ENCODE results near the gene ZSWIM6.

The ZSWIM6 gene

DNA sequence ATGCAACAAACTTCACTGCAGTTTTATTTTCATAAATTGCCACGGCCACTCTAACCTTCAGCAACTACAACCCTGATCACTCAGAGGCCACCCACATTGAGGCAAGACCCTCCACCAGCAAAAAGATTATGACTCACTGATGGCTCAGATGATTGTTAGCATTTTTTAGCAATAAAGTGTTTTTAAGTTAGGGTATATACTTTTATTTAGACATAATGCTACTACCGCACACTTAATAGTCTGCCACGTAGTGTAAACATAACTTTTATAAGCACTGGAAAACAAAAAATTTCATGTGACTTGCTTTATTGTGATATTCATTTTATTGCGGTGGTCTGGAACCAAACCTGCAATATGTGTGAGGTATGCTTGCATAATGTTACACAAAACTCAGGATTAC is 257.9 kb downstream of the ZSWIM6 start:
- intact Hi-C loops (cut with DNase I): no loop called here
- DNase-seq: no peak

DNA sequence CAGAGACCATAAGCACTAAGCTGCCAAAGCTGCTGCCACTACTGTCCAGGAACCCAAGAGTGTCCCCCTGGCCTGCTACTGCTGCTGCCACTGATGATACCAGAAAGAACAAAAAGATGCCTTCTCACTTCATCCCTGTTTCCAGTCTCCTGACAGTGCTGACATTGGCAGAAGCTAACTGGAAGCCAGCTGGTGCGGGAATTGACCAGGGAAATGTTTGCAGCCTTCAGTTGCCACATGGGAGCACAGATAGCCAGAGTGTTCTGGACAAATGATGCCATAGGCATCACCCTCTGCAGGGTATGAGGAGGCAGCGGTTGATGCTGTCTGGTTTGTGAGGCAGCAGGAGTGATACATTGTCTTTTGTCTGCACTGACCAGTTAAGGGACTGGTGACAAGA is 258.4 kb downstream of the ZSWIM6 start:
- DNase-seq: peak in 5 of 42 donors; percentile 8 to 61 (median 26)
- intact Hi-C loops (cut with DNase I): no loop called here

DNA sequence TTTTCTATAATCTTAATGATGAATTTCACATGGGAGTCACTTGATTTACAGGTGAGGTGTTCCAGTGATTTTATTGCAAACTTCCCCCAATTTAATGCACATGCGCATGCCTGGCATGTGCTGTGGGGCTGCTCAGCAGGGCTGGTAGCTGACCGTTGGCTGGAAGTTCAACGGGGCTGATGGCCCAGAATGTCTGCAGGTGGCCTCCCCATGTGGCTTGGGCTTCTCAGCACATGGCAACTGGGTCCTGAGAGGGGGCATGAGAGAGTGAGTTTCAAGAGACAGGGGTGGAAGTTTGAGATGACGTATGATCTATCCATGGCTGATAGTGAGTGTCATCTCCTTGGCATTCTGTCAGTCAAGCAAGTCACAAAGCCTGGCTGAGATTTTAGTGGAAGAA is 259.8 kb downstream of the ZSWIM6 start:
- intact Hi-C loops (cut with DNase I): no loop called here

DNA sequence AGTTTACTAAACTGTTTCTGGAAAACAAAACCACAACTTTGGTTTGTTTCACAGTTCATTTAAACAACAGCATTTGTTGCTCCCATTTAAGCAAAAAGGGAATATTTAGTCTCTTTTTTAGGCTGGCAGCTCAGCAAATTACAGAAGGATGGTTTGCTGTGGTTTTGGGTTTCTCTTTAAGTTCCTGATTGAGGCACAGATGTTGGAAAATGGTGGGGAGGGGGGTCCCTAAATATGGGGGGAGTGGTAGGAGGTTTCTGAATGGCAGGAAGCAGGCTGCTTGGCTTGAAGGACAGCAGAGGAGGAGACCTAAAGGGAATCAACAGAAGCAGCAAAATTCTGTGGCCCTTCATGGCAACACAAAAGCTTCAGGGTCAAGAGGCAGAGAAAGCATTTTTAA is 263.4 kb downstream of the ZSWIM6 start:
- intact Hi-C loops (cut with DNase I): no loop called here
- DNase-seq: no peak

More for the DNA sequence above, 259.8 kb downstream of the ZSWIM6 start:
- DNase-seq: no peak
